Tibial artery (tissue), 4 donors: Measurements from ENCODE around the gene HOXA1.

Source experiments
- DNase-seq, 2 donors: peaks; one replicate each; pipeline ENCODE4 v3.0.0-alpha.2; 2019
- H3K27ac ChIP-seq, 2 donors: fragments of 200-600 bp; sonication (generic) in 1 of 2; 1 replicate in 1 of 2; 2 replicates in 1 of 2; pipeline ENCODE4 v1.5.1; 2018 to 2019; ENCODE audit warnings: mild to moderate bottlenecking in 1 of 2
- H3K27me3 ChIP-seq, 2 donors: fragments of 200-600 bp; sonication (generic) in 1 of 2; one replicate each; pipeline versions ENCODE4 v1.5.1 to v1.6.0; 2016 to 2019
- H3K36me3 ChIP-seq, 3 donors: fragments of 200-600 bp; sonication (generic) in 2 of 3; one replicate each; pipeline ENCODE4 v1.5.1; 2016 to 2019; ENCODE audit warnings: mild to moderate bottlenecking in 2 of 3
- H3K4me1 ChIP-seq, 4 donors: fragments of 200-600 bp; sonication (generic) in 2 of 4; 1 replicate in 3 of 4; 2 replicates in 1 of 4; pipeline ENCODE4 v1.5.1; 2016 to 2019
- H3K4me3 ChIP-seq, 2 donors: fragments of 200-600 bp; sonication (generic) in 1 of 2; 1 replicate in 1 of 2; 2 replicates in 1 of 2; pipeline ENCODE4 v1.5.1; 2018 to 2019; ENCODE audit warnings: mild to moderate bottlenecking in 2 of 2
- H3K9me3 ChIP-seq, 3 donors: fragments of 200-600 bp; sonication (generic) in 1 of 3; one replicate each; pipeline ENCODE4 v1.5.1; 2016 to 2019
- CTCF ChIP-seq, 2 experiments: fragments of 200-600 bp in 1 of 2; fragments of 450-650 bp in 1 of 2; IDR thresholded peaks; one replicate each; pipeline ENCODE4 v1.5.1; 2017 to 2019; ENCODE audit warnings: antibody characterized with exemption in 2 of 2, mild to moderate bottlenecking in 1 of 2, moderate library complexity in 1 of 2
- intact Hi-C: fragments of 100-400 bp; cut with DNase I; formaldehyde crosslinking; loops from one replicate; pipeline ENCODE4 v1.15.0; 2023; ENCODE audit warnings: low total_unique reads

HOXA1 gene

GRCh38 chr7:27118580-27118979 lies 22.8 kb upstream of the HOXA1 start:
- TF ChIP-seq CTCF (IDR thresholded peaks at IDR 0.05), result no peak
- Histone ChIP-seq H3K27ac (no peak overlapping the region), H3K9me3 (no peaks in the 10 kb centered on the region), H3K27me3 (no peaks in the 10 kb centered on the region), H3K4me3 (no peak overlapping the region), H3K36me3 (peaks cover 4 to 10% (median 7%) of the 10 kb centered on the region in 3 donors), H3K4me1 (peaks cover 0 to 41% (median 29%) of the 10 kb centered on the region in 4 donors)
- DNase-seq, result no peak
- intact Hi-C loops, result no loop called here

GRCh38 chr7:27117887-27118491 lies 22.2 kb upstream of the HOXA1 start:
- Histone ChIP-seq H3K36me3 (peaks cover 4 to 10% (median 7%) of the 10 kb centered on the region in 3 donors), H3K9me3 (no peaks in the 10 kb centered on the region), H3K27me3 (no peaks in the 10 kb centered on the region), H3K27ac (no peak overlapping the region), H3K4me3 (no peak overlapping the region), H3K4me1 (peaks cover 0 to 47% (median 32%) of the 10 kb centered on the region in 4 donors)
- DNase-seq, result no peak
- intact Hi-C loops, result no loop called here
- no peak for TF ChIP-seq CTCF (IDR thresholded peaks at IDR 0.05)

GRCh38 chr7:27116962-27117886 lies 21.4 kb upstream of the HOXA1 start:
- DNase-seq, result no peak
- Histone ChIP-seq H3K27ac (peak overlapping the region in 1 of 2 donors; percentile 34), H3K4me3 (no peak overlapping the region), H3K9me3 (no peaks in the 10 kb centered on the region), H3K27me3 (no peaks in the 10 kb centered on the region), H3K4me1 (peaks cover 0 to 51% (median 37%) of the 10 kb centered on the region in 4 donors), H3K36me3 (peaks cover 0 to 7% (median 5%) of the 10 kb centered on the region in 3 donors)
- TF ChIP-seq CTCF (IDR thresholded peaks at IDR 0.05), result no peak
- intact Hi-C loops, result no loop called here

- H3K4me1 ChIP-seq, result peaks cover under 1 to 60% (median 39%) of the 10 kb centered on the region in 4 donors
- DNase-seq, result no peak
- H3K4me3 ChIP-seq, result peak overlapping the region in 1 of 2 donors; percentile 23
- no peaks in the 10 kb centered on the region for H3K27me3 ChIP-seq
- H3K36me3 ChIP-seq, result no peaks in the 10 kb centered on the region
- H3K9me3 ChIP-seq, result no peaks in the 10 kb centered on the region
- no peak for TF ChIP-seq CTCF (IDR thresholded peaks at IDR 0.05)
- intact Hi-C loops, result no loop called here
- H3K27ac ChIP-seq, result peak overlapping the region; percentile 1 to 34
Observed at GRCh38 chr7:27116031-27116961, 20.5 kb upstream of the HOXA1 start.
